ENCODE measurements around the gene C10orf90.

- TF ChIP-seq JUND (IDR thresholded peaks at IDR 0.05), result no peak
- no peak for TF ChIP-seq CTCF (IDR thresholded peaks at IDR 0.05; ENCODE audit: low read depth, low read length, missing input control)
- TF ChIP-seq SP1 (IDR thresholded peaks at IDR 0.05), result no peak
- no peak for TF ChIP-seq GABPA (IDR thresholded peaks at IDR 0.05 in 1 of 2, conservative IDR thresholded peaks at IDR 0.05 in 1 of 2)
- TF ChIP-seq YY1 (IDR thresholded peaks at IDR 0.05), result no peak
- no peak for TF ChIP-seq REST (IDR thresholded peaks at IDR 0.05)
- no peak for TF ChIP-seq EGR1 (IDR thresholded peaks at IDR 0.05; ENCODE audit: low read depth in 2 of 2)
- no peak for TF ChIP-seq ZBTB33 (IDR thresholded peaks at IDR 0.05)
- no peak for TF ChIP-seq RAD21 (IDR thresholded peaks at IDR 0.05)
- no peak for TF ChIP-seq TAF1 (conservative IDR thresholded peaks at IDR 0.05)
- TF ChIP-seq NR2F2 (IDR thresholded peaks at IDR 0.05), result no peak
- TF ChIP-seq ATF3 (IDR thresholded peaks at IDR 0.05), result no peak
These were observed 133.8 kb downstream of the C10orf90 start for GRCh38 chr10:126536656-126537055.

Data from liver (tissue), 3 donors.